PC-3 (cell line): ENCODE measurements around the gene KDELR3. TPM values are rescaled to one million over a fixed set of nuclear protein-coding genes. Genes with fewer than 3 reads are reported as not detected.

Experiments
- ATAC-seq: fragments of 200-7000 bp; cut with Tn5 transposase; 2 replicates; pipeline ENCODE4 v1.9.1; 2020; ENCODE audit warnings: mild to moderate bottlenecking, moderate library complexity
- BruUV-seq: library from RNA; stranded (reverse); fragments of 400-500 nt; replicated peaks from 2 replicates; lab custom pipeline; 2021; lab: Mats Ljungman, UMichigan
- CTCF ChIA-PET: fragments of 300-600 bp; sonication (Branson Sonifier 250); formaldehyde crosslinking; loops from one replicate; lab custom pipeline; 2022; ENCODE audit warnings: antibody characterized with exemption; lab: Charles Lee
- POLR2A ChIA-PET: fragments of 300-600 bp; sonication (Branson Sonifier 250); formaldehyde crosslinking; loops from one replicate; lab custom pipeline; 2022; ENCODE audit warnings: antibody characterized with exemption; ENCODE audit not compliant: unreplicated experiment; lab: Charles Lee
- DNase-seq: peaks from one replicate; pipeline ENCODE4 v3.0.0-alpha.2; 2015
- H2AFZ ChIP-seq: fragments of 300-600 bp; sonication (generic); 2 replicates; pipeline ENCODE4 v1.6.0; 2016; ENCODE audit warnings: antibody characterized with exemption, low read length
- H3F3A ChIP-seq: fragments of 300-600 bp; sonication (generic); one replicate; pipeline ENCODE4 v1.6.0; 2017; ENCODE audit warnings: antibody characterized with exemption, low read length, control low read depth, mild to moderate bottlenecking; ENCODE audit not compliant: unreplicated experiment
- H3K27ac ChIP-seq: fragments of 300-600 bp; sonication (generic); 2 replicates; pipeline ENCODE4 v1.5.1; 2016; ENCODE audit warnings: mild to moderate bottlenecking, low read length
- H3K27me3 ChIP-seq: fragments of 300-600 bp; sonication (generic); 2 replicates; pipeline ENCODE4 v1.6.1; 2016; ENCODE audit warnings: low read length, mixed read lengths
- H3K36me3 ChIP-seq: fragments of 300-600 bp; sonication (generic); 2 replicates; pipeline ENCODE4 v1.6.1; 2016; ENCODE audit warnings: low read depth, mixed run types, low read length, mixed read lengths
- H3K4me1 ChIP-seq: fragments of 300-600 bp; sonication (generic); 2 replicates; pipeline ENCODE4 v1.5.1; 2016; ENCODE audit warnings: low read length; ENCODE audit not compliant: insufficient read depth
- H3K4me2 ChIP-seq: fragments of 300-600 bp; sonication (generic); 2 replicates; pipeline ENCODE4 v1.6.0; 2016; ENCODE audit warnings: low read length
- H3K4me3 ChIP-seq: fragments of 300-600 bp; sonication (generic); 2 replicates; pipeline ENCODE4 v1.5.1; 2016; ENCODE audit warnings: mild to moderate bottlenecking, low read length, mixed read lengths
- H3K79me2 ChIP-seq: fragments of 300-600 bp; sonication (generic); 2 replicates; pipeline ENCODE4 v1.6.1; 2017; ENCODE audit warnings: low read length, mixed read lengths
- H3K9ac ChIP-seq: fragments of 300-600 bp; sonication (generic); 2 replicates; pipeline ENCODE4 v1.6.0; 2016; ENCODE audit warnings: mild to moderate bottlenecking, low read length
- H3K9me2 ChIP-seq: fragments of 300-600 bp; sonication (generic); replicated peaks from 2 replicates; pipeline ENCODE4 v1.6.1; 2016; ENCODE audit warnings: mixed run types, low read length, mixed read lengths
- H3K9me3 ChIP-seq: fragments of 300-600 bp; sonication (generic); 2 replicates; pipeline ENCODE4 v1.6.1; 2016; ENCODE audit warnings: low read length, mixed read lengths
- H4K20me1 ChIP-seq: fragments of 300-600 bp; sonication (generic); 2 replicates; pipeline ENCODE4 v1.6.1; 2016; ENCODE audit warnings: low read length, mixed read lengths
- EZH2 ChIP-seq: fragments of 300-600 bp; sonication (generic); IDR thresholded peaks from one replicate; pipeline ENCODE4 v1.6.1; 2017; ENCODE audit warnings: antibody characterized with exemption, mild to moderate bottlenecking, low read length; ENCODE audit not compliant: unreplicated experiment
- EZH2phosphoT487 ChIP-seq: fragments of 300-600 bp; sonication (generic); IDR thresholded peaks from 2 replicates; pipeline ENCODE4 v1.6.1; 2018; ENCODE audit warnings: mild to moderate bottlenecking, antibody characterized with exemption, low read length, borderline replicate concordance
- intact Hi-C: fragments of 100-400 bp; cut with micrococcal nuclease; formaldehyde crosslinking; loops from 2 replicates; pipeline ENCODE4 v1.9.0; 2023
- total RNA-seq: library from RNA; depleted of rRNA; stranded (reverse); fragments of >200 nt; gene quantifications from 2 replicates; pipeline ENCODE4 v1.2.3, GENCODE V29; 2014
- TF ChIP-seq, protein P1 (sequence below): fragments of 300-600 bp; sonication (generic); conservative IDR thresholded peaks from 2 replicates; pipeline ENCODE4 v1.5.1; 2017; ENCODE audit warnings: antibody characterized with exemption, low read depth, mild to moderate bottlenecking, low read length

KDELR3 gene
- total RNA-seq, 1 experiment from 2014 or later, result 17.7 TPM

DNA sequence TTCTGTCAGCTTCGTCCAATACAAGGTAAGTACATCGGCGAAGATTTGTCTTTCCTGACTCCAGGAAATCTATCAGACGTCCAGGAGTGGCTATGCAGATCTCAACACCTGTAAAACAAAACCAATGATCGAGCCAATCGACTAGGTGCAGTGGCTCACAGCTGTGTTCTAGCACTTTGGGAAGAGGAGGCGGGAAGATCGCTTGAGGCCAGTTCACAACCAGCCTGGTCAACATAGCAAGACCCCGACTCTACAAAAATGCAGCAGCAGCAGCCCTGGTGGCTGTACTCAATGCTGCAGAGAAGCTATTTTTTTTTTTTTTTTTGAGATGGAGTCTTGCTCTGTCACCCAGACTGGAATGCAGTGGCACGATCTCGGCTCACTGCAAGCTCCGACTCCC, 27.0 kb downstream of the KDELR3 start:
- no peaks in the 10 kb centered on the region for H3K9me3 ChIP-seq
- DNase-seq (no peak), ATAC-seq (no peak)
- H3K27me3 ChIP-seq, result no peaks in the 10 kb centered on the region
- H4K20me1 ChIP-seq, result 0 out of 2 replicates have a peak, but pooled peaks cover 10% of the 10 kb centered on the region
- H3K4me1 ChIP-seq, result no peaks in the 10 kb centered on the region
- peaks cover 37% of the 10 kb centered on the region for H3K79me2 ChIP-seq
- H3K36me3 ChIP-seq, result peaks cover 85% of the 10 kb centered on the region
- H3K27ac ChIP-seq, result no peak overlapping the region
- TF ChIP-seq, protein P1, sequence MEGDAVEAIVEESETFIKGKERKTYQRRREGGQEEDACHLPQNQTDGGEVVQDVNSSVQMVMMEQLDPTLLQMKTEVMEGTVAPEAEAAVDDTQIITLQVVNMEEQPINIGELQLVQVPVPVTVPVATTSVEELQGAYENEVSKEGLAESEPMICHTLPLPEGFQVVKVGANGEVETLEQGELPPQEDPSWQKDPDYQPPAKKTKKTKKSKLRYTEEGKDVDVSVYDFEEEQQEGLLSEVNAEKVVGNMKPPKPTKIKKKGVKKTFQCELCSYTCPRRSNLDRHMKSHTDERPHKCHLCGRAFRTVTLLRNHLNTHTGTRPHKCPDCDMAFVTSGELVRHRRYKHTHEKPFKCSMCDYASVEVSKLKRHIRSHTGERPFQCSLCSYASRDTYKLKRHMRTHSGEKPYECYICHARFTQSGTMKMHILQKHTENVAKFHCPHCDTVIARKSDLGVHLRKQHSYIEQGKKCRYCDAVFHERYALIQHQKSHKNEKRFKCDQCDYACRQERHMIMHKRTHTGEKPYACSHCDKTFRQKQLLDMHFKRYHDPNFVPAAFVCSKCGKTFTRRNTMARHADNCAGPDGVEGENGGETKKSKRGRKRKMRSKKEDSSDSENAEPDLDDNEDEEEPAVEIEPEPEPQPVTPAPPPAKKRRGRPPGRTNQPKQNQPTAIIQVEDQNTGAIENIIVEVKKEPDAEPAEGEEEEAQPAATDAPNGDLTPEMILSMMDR, result no peak
- no peak for TF ChIP-seq EZH2phosphoT487
- no peak for TF ChIP-seq EZH2
- H3K4me3 ChIP-seq, result no peak overlapping the region
- H2AFZ ChIP-seq, result no peak overlapping the region
- H3F3A ChIP-seq, result no peaks in the 10 kb centered on the region
- H3K9me2 ChIP-seq, result no peaks in the 10 kb centered on the region
- H3K9ac ChIP-seq, result no peak overlapping the region
- H3K4me2 ChIP-seq, result no peak overlapping the region
- CTCF ChIA-PET, result interaction anchor here (0.7 kb wide), 1 partner anchor 44 kb away, joined by 3 read pairs; no protein-coding TSS in a partner anchor
- POLR2A ChIA-PET, result no interaction called here
- intact Hi-C loops, result no loop called here
- BruUV-seq, result no TSS peak

DNA sequence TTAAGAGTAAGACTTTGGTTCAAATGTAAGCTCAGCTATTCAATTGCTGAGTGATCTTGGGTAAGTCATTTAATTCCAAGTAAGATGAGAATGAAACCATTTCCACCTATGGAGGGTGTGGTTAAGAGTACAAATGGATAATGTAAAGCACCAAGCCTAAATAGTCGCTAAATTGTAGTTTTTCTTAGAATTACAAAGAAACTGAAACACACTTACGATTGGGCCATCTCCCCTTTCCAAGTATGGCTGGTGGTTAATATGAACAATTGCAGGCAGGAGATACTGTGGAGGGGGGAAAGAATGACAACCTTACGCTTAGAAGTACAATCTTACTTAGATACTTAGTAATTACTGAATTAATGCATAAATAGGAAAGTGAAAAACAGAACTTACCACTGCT, 30.0 kb downstream of the KDELR3 start:
- H4K20me1 ChIP-seq, result peaks cover 30% of the 10 kb centered on the region
- 0 out of 2 replicates have a peak, but pooled peaks cover 3% of the 10 kb centered on the region for H3K4me1 ChIP-seq
- peaks cover 62% of the 10 kb centered on the region for H3K79me2 ChIP-seq
- H3K9me2 ChIP-seq, result no peaks in the 10 kb centered on the region
- no TSS peak for BruUV-seq
- no peak overlapping the region for H3K27ac ChIP-seq
- ChIA-PET CTCF (no interaction called here), POLR2A (no interaction called here)
- no peaks in the 10 kb centered on the region for H3K9me3 ChIP-seq
- intact Hi-C loops, result no loop called here
- no peak for TF ChIP-seq EZH2phosphoT487
- TF ChIP-seq, protein P1, result no peak
- H2AFZ ChIP-seq, result no peak overlapping the region
- ATAC-seq (no peak), DNase-seq (no peak)
- no peak overlapping the region for H3K4me3 ChIP-seq
- H3K9ac ChIP-seq, result no peak overlapping the region
- H3K27me3 ChIP-seq, result no peaks in the 10 kb centered on the region
- no peak overlapping the region for H3K4me2 ChIP-seq
- peaks cover 67% of the 10 kb centered on the region for H3K36me3 ChIP-seq
- H3F3A ChIP-seq, result no peaks in the 10 kb centered on the region

DNA sequence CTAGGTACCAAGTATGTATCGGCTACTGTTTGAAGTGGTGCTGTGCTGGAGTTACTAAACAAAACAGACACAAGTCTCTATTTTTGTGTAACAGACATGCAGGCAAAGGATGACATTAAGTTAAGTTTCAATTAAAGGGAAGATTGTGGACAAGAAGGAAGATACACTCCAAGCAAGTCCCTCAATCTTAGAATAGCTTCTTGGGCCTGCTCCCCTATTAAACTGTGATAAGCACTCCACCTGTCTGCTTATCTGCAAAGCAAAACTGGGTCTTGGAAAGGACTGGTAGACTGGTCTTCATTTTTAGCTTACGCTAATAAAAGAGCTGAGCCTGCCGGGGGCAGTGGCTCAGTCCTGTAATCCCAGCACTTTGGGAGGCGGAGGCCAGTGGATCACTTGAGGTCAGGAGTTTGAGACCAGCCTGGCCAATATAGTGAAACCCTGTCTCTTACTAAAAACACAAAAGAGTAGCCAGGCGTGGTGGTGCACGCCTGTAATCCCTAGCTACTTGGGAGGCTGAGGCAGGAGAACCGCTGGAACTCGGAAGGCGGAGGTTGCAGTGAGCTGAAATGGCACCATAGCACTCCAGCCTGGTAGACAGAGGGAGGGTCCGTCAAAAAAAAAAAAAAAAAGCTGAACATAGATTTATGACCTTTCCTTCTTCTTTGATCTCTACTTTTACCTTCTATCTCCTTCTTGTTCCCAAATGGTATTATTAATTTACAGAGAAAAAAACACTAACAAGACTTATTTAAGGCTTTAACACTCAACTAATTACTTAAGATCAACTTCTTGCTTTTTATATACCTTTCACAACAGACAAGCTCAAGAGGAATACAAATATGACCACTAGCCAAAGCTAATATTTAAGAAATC, 34.1 kb downstream of the KDELR3 start:
- Histone ChIP-seq H2AFZ (no peak overlapping the region), H3K9me2 (no peaks in the 10 kb centered on the region), H4K20me1 (peaks cover 39% of the 10 kb centered on the region), H3K4me3 (no peak overlapping the region), H3K9me3 (no peaks in the 10 kb centered on the region), H3K4me2 (peak overlapping the region; percentile 100), H3K36me3 (peaks cover 40% of the 10 kb centered on the region), H3K27ac (no peak overlapping the region), H3F3A (no peaks in the 10 kb centered on the region), H3K4me1 (peaks cover 24% of the 10 kb centered on the region), H3K9ac (no peak overlapping the region), H3K27me3 (no peaks in the 10 kb centered on the region), H3K79me2 (peaks cover 83% of the 10 kb centered on the region)
- BruUV-seq, result no TSS peak
- DNase-seq (no peak), ATAC-seq (no peak)
- intact Hi-C loops, result loop anchor here (5.0 kb wide), 1 partner anchor 70 kb away; the partner anchor contains the start of gene DMC1
- CTCF ChIA-PET, result no interaction called here
- POLR2A ChIA-PET, result no interaction called here
- TF ChIP-seq, protein P1, result no peak
- TF ChIP-seq EZH2phosphoT487, result no peak
- TF ChIP-seq EZH2, result no peak
